Neural progenitor cell (in vitro differentiated cells): ENCODE measurements around the gene GJA4.

Experiments used
- CTCF ChIP-seq: fragments of 200-600 bp; sonication (generic); IDR thresholded peaks from 2 replicates; pipeline ENCODE4 v1.5.1; 2017; ENCODE audit warnings: antibody characterized with exemption, mild to moderate bottlenecking
- EZH2 ChIP-seq: fragments of 200-600 bp; sonication (generic); IDR thresholded peaks from 2 replicates; pipeline ENCODE4 v1.6.1; 2017; ENCODE audit warnings: antibody characterized with exemption, mild to moderate bottlenecking, moderate library complexity

- TF ChIP-seq CTCF (no peak), EZH2 (no peak)
These were observed 50.2 kb downstream of the GJA4 start for GRCh38 chr1:34842952-34843371.
